CD4-positive, alpha-beta T cell treated with Interleukin-17A for 4 hours (primary cell): ENCODE measurements around the gene VSTM5.
"Not testable (repeated sequence)": the region's sequence is repeated elsewhere in the genome, so short reads cannot be mapped to it uniquely, and the experiment has no call there.

ENCODE experiments used
- DNase-seq: peaks from one replicate; pipeline ENCODE4 v3.0.0-alpha.2; 2020; ENCODE audit warnings: mixed read lengths

The VSTM5 gene

DNA sequence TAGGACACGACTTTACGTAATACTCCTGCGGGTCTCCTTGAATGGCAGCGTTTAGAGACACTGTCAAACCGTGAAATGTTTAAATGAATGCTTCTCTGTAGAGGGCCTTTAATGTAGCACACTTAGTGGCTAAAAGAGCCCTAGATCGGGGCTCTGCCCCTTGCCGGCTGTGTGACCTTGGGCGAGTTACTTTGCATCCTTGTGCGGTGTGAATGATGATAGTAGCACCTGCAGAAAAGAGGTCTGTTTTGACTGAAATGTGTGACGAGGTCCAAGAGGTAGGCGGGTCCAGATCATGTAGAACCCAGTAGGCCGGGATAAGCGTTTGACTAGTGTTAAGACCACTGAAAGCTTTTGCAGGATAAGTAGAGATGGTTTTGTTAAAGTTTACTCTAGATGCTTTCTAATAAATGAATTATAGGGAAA is 65.5 kb downstream of the VSTM5 start:
- DNase-seq, result no peak

DNA sequence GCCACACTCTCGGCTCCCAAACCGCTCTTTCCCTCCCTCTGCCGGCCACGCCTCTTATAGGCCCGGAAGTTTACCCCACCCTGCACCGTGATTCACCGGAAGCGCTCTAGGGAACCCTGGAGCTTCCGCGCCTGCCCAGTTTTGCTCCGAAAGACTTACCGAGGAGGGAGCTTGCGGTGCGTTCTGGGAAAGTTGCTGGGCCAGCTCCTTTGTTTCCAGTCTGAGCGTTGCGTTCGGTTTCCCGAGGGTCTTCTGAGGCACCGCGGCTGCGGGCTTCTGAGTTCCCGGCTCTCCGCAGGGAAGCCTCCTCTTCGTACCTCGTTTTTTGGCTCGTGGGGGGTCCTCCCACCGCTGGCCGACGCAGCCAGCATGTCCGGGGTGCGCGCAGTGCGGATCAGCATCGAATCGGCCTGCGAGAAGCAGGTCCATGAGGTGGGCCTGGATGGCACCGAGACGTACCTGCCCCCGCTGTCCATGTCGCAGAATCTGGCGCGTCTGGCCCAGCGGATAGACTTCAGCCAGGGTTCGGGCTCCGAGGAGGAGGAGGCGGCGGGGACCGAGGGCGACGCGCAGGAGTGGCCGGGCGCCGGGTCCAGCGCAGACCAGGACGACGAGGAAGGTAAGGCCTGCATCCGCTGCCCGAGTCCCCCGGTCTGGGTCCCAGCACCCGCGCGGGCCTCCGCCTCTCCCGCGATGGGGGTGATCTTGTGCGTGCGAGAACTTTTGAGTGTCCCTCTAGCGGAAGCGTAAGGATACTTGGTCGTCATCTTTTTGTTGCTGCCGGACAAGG is 66.1 kb downstream of the VSTM5 start, which contains the start of gene MED17:
Gene MED17 (plus strand): TSS at position 138 of the 790 bp plus-strand sequence. CDS start 232 bp downstream, at position 370.
- DNase-seq, result peak; percentile 91

DNA sequence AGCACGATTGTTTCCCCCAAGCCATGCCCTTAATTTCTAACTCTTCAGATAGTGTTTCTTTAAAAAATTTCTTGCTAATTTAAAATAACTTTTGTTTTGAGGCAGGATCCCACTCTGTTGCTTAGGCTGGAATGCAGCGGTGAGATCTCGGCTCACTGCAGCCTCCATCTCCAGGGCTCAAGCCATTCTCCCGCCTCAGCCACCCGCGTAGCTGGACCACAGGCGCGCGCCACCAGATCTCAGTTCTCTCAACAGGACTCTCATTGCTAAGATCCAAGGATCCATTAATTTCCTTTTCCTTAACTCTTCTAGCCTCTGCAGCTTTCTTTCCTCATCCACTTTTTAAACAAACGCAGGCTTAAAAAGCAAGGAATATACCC is 66.7 kb downstream of the VSTM5 start:
- DNase-seq, result no peak

DNA sequence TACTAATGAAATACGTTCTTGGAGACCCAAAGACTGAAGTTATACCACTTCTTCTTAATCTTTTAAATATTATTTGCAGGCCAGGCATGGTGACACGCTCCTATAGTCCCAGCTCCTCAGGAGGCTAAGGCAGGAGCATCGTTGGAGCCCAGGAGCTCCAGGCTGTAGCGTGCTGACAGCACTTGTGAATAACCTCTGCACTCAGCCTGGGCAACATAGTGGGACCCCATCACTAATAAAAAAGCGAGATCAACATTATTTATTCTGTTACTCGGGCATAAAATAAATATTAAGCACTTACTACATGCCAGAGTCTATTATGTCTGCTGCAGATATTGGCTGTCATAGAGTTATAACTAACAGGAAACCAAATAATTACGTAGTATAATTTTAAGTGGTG is 67.1 kb downstream of the VSTM5 start:
- no peak for DNase-seq

DNA sequence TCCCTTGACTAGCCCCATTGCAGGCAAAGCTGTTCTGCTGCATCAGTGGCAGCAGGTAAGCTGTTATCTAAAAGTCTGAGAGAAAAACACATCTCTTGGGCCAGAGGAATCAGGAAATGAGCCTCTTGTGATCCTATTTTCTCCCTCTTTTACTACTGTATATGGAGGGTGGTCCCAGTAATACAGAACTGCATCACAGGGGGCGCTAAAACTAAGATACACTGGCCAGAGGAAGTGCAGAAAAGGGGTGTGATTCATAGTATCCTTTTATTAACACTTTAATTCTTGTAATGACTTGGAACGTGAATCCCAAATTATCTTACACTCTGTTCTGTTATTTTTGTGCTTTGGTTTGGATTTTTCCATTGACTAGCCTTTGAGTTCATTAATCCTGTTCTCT is 75.1 kb downstream of the VSTM5 start:
- peak; percentile 13 for DNase-seq

DNA sequence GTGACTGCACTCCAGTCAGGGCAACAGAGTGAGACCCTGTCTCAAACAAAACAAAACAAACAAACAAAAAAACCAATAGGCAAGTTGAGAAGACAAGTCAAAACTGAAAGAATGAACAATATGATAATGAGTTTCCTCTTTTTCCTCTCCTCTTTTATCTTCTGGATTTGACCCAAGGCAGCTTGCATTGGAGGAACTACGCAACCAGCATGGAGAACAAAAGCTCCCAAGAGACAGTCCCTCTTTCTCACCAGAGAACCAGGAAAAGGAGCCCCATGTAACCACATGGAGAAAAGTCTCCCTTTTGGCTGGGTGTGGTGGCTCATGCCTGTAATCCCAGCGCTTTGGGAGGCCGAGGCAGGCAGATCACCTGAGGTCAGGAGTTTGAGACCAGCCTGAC is 75.9 kb downstream of the VSTM5 start:
- not testable (repeated sequence) for DNase-seq

DNA sequence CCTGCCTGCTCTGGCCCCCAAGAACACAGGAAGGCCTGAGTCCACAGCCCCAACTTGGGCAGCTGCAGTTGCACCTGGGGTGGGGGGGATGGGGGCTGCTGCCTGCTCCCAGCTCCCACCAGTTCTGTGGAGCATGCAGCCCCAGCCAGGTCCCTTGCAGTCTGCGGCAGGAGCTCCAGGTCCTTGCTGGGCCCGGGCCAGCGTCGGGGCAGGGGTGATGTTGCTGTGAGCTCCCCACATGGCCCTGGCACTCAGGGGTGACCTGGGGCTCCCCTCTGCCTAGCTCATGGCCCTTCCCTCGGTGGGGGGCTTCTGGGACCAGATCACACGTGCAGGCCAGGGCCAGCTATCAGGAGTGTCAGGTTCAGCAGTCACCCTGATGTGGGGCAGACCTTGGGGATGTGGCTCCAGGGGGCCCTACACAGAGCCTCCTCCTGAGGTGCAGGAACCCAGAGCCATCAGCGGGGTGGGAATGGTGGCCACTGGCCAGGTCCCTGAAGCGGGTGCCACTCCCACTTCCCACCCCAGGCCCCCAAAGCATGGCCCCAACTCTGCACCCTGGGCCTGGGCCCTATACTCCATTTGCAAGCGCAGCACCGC is 76.7 kb downstream of the VSTM5 start:
- no peak for DNase-seq

DNA sequence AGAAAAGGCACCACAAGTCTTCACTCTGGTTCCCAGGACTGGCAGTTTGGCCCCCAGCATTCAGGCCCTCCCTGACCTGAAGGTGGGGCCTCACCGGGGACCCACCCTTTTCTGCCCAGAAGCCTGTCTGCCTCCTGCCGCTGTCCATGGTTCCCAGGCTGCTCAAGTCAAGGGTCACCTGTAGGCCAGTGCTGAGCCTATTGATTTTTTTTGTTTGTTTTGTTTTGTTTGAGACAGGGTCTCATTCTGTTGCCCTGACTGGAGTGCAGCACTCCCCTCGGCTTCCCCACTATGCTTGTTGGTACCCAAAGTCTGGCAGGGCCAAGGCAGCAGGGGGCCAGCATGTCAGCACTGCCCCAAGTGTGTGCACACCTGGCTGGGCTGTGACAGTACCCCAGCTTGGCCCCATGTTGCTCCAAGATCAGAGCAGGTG is 77.4 kb downstream of the VSTM5 start:
- no peak for DNase-seq

DNA sequence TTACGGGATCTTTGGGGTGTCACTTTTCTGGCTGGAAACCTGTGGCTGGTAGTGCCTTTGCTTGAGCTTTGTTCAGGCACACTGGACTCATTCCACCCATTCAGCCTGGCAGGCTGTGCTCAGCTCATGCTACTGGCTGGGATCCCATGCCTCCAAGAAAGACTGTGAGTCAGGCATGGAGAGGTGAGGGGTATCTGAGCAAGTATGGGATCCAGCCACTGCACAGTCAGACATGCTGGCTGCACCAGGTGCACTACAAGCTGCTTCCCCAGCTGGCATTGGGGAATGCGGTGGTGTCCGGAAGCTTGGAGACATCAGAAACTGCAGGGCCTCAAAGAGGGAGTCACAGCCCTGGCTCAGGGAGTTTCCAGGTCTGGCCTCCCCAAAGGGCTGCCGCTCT is 78.3 kb downstream of the VSTM5 start:
- DNase-seq, result no peak

DNA sequence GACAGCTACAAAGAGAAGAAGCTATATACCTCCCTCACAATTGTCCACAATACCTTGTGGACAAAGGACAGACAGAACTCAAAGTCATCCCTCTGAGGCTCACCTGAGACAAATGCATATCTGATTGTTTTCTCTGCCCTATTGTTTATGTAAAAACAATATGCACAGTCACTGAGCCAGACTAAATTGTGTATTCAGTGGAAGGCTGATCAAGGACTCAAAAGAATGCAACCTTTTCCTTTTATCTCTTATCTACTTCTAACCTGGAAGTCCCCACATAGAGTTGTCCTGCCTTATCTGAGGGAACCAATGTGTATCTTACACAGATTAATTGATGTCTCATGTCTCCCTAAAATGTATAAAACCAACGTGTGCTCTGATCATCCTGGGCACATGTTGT is 80.3 kb downstream of the VSTM5 start:
- DNase-seq, result no peak
